Sigmoid colon (tissue), 4 donors: ENCODE results near the gene PSG5.

ENCODE experiments used
- CTCF ChIP-seq, 4 experiments: fragments of 450-650 bp in 3 of 4; fragments of 200-600 bp in 1 of 4; IDR thresholded peaks; one replicate each; pipeline ENCODE4 v1.5.1; 2016 to 2019; ENCODE audit warnings: antibody characterized with exemption in 4 of 4, mild to moderate bottlenecking in 3 of 4, moderate library complexity in 2 of 4
- EP300 ChIP-seq, 4 donors: sonication (generic); formaldehyde crosslinking; IDR thresholded peaks; one replicate each; pipeline ENCODE4 v1.6.1; 2017; ENCODE audit warnings: antibody characterized with exemption in 4 of 4
- POLR2A ChIP-seq, 2 donors: fragments of 450-650 bp; IDR thresholded peaks; one replicate each; pipeline ENCODE4 v1.6.1; 2016; ENCODE audit warnings: antibody characterized with exemption in 2 of 2, mild to moderate bottlenecking in 2 of 2, moderate library complexity in 2 of 2
- POLR2AphosphoS5 ChIP-seq, 4 donors: sonication (generic); formaldehyde crosslinking; IDR thresholded peaks; one replicate each; pipeline ENCODE4 v1.6.1; 2017; ENCODE audit warnings: antibody characterized with exemption in 4 of 4

- no peak for TF ChIP-seq CTCF (IDR thresholded peaks at IDR 0.05)
- TF ChIP-seq POLR2A (IDR thresholded peaks at IDR 0.05), result no peak
- no peak for TF ChIP-seq EP300 (IDR thresholded peaks at IDR 0.05)
- TF ChIP-seq POLR2AphosphoS5 (IDR thresholded peaks at IDR 0.05), result no peak
These were observed 38.5 kb upstream of the PSG5 start for GRCh38 chr19:43224855-43225253.
